ENCODE measurements around the gene WDFY4. TPM values are rescaled to one million over a fixed set of nuclear protein-coding genes. Genes with fewer than 3 reads are reported as not detected.

WDFY4 gene
- total RNA-seq, 4 donors from 2014 or later: 5.0 to 16.5 (median 8.8) TPM

DNA sequence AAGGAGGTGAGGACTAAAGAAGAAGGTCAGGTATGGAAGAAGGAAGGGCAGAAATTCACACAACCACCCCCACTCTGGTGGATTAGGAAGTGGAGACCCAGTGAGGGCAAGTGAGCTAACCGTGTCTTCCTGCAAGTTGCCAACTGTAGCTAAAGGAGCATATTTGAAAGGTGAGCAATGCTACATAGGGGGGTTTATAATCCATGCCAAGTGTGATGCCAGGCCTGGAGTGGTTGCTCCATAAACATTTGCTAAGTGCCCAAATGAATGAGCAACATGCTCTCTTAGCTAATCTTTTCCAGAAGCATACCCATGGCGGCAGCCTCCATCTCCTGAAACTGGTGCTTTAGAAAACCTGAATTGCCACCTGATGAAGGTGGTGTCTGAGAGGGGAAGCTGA, 133.4 kb downstream of the WDFY4 start:
- whole genome bisulfite sequencing, 2 donors: 94 to 97% methylated on average over 2 of the region's 2 CpGs
- Histone ChIP-seq H3K36me3 (no peaks in the 10 kb centered on the region), H3K9me3 (no peaks in the 10 kb centered on the region), H3K27me3 (no peaks in the 10 kb centered on the region), H3K4me1 (no peaks in the 10 kb centered on the region), H3K27ac (no peak overlapping the region), H3K4me3 (no peak overlapping the region)
- TF ChIP-seq POLR2A (IDR thresholded peaks at IDR 0.05) (no peak), EP300 (IDR thresholded peaks at IDR 0.05) (no peak)
- TF ChIP-seq, protein P1, sequence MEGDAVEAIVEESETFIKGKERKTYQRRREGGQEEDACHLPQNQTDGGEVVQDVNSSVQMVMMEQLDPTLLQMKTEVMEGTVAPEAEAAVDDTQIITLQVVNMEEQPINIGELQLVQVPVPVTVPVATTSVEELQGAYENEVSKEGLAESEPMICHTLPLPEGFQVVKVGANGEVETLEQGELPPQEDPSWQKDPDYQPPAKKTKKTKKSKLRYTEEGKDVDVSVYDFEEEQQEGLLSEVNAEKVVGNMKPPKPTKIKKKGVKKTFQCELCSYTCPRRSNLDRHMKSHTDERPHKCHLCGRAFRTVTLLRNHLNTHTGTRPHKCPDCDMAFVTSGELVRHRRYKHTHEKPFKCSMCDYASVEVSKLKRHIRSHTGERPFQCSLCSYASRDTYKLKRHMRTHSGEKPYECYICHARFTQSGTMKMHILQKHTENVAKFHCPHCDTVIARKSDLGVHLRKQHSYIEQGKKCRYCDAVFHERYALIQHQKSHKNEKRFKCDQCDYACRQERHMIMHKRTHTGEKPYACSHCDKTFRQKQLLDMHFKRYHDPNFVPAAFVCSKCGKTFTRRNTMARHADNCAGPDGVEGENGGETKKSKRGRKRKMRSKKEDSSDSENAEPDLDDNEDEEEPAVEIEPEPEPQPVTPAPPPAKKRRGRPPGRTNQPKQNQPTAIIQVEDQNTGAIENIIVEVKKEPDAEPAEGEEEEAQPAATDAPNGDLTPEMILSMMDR (IDR thresholded peaks at IDR 0.05): no peak
- no peak for DNase-seq (ENCODE audit: low spot score in 2 of 2)

DNA sequence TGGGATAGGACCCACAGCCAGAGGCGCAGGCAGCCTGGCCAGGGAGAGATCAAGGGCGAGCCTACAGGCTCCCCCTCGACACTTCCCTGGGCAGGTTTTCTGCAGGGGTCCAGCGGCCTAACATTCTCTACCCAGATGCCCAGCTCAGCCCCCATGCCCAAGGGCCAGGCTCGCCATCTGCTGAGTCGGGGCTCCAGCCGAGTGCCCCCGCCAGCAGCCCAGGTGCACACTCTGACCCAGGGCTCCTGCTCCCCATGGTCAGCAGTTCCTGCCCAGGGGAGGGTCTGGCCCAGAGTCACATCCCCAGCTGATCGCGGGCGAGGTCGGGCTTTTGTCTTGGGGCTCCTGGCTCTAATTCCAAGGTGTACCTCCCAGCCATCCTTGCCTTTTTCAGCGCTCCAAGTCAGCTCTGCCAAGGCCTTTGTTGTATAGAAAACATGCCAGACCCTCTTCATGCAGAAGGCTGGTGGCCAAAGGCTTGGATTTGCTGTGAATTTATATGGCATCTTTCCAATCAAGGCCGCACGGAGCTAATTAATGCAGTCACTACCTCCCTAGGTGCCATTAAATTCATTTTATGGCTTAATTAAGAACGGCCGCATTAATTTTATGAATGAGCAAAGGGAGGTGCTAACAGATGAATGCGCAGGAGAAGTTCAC, 134.3 kb downstream of the WDFY4 start:
- Histone ChIP-seq H3K27ac (no peak overlapping the region), H3K4me3 (no peak overlapping the region), H3K9me3 (no peaks in the 10 kb centered on the region), H3K36me3 (no peaks in the 10 kb centered on the region), H3K27me3 (no peaks in the 10 kb centered on the region), H3K4me1 (no peaks in the 10 kb centered on the region)
- TF ChIP-seq EP300 (IDR thresholded peaks at IDR 0.05) (no peak), POLR2A (IDR thresholded peaks at IDR 0.05) (no peak)
- TF ChIP-seq, protein P1 (IDR thresholded peaks at IDR 0.05): no peak
- 89 to 90% methylated on average over 18 of the region's 18 CpGs for WGBS, 2 donors
- no peak for DNase-seq (ENCODE audit: low spot score in 2 of 2)

DNA sequence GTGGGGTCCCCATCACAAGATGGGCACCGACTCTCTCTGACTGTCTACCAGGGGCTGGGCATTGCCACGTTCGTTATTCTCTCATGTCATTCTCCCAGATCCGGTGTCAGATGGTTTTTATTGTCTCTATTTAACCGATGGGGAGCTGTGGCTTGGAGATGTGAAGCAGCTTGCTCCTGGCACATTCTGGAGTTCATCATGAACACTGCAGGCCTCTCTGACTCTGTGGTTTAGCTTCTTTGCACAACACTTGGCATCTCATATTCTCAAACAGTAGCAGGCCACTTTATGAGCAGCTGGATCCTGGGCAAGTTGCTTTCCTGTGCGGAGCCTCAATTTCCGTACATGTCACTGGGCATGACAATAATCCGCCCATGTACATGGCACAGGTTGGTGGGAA, 135.1 kb downstream of the WDFY4 start:
- WGBS, 2 donors: 87 to 94% methylated on average over 8 of the region's 8 CpGs
- no peaks in the 10 kb centered on the region for H3K4me1 ChIP-seq
- no peak overlapping the region for H3K27ac ChIP-seq
- no peak overlapping the region for H3K4me3 ChIP-seq
- no peaks in the 10 kb centered on the region for H3K36me3 ChIP-seq
- TF ChIP-seq POLR2A (IDR thresholded peaks at IDR 0.05) (no peak), EP300 (IDR thresholded peaks at IDR 0.05) (no peak)
- TF ChIP-seq, protein P1 (IDR thresholded peaks at IDR 0.05): no peak
- H3K27me3 ChIP-seq: no peaks in the 10 kb centered on the region
- no peaks in the 10 kb centered on the region for H3K9me3 ChIP-seq
- no peak for DNase-seq (ENCODE audit: low spot score in 2 of 2)

DNA sequence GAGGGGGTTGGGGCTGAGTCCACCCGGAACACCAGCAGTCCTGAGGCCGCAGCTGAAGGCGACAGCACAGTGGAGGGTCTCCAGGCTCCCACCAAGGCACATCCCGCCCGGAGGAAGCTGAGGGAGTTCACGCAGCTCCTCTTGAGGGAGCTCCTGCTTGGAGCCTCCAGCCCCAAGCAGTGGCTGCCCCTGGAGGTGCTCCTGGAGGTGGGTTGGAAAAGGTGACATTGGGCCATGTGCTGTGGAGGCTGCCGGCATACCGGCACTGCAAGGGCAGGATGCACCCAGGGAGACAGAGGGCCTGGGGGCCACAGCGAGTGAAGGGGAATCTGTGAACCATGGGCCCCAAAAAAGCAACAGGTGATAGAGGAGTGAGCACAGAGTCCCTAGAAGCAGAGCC, 135.6 kb downstream of the WDFY4 start:
- no peaks in the 10 kb centered on the region for H3K4me1 ChIP-seq
- H3K36me3 ChIP-seq: no peaks in the 10 kb centered on the region
- DNase-seq (ENCODE audit: low spot score in 2 of 2): no peak
- H3K4me3 ChIP-seq: no peak overlapping the region
- TF ChIP-seq, protein P1 (IDR thresholded peaks at IDR 0.05): no peak
- TF ChIP-seq POLR2A (IDR thresholded peaks at IDR 0.05): no peak
- no peaks in the 10 kb centered on the region for H3K9me3 ChIP-seq
- WGBS, 2 donors: 97% methylated on average over 8 to 9 of the region's 9 CpGs
- no peaks in the 10 kb centered on the region for H3K27me3 ChIP-seq
- H3K27ac ChIP-seq: no peak overlapping the region

DNA sequence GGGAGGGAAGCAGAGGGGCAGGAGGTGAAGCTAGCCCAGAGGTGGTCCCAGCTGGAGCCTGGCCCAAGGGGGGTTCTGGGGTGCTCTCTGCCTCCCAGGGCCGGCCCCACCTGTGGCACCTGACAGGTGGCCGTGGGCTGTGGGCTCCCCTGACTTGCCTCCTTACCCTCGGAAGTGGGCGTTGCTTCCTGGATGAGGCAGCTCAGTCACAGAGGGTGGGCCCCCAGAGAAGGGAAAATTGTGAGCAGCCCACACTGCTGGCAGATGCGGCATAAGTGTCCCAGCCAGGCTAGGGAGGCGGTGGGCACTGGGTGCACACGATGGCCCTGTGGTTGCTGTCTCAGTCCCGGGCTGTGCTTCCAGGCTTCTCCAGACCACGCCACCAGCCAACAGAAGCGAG, 136.0 kb downstream of the WDFY4 start:
- H3K36me3 ChIP-seq: no peaks in the 10 kb centered on the region
- H3K27ac ChIP-seq: no peak overlapping the region
- TF ChIP-seq POLR2A (IDR thresholded peaks at IDR 0.05) (no peak), EP300 (IDR thresholded peaks at IDR 0.05) (no peak)
- TF ChIP-seq, protein P1 (IDR thresholded peaks at IDR 0.05): no peak
- H3K9me3 ChIP-seq: no peaks in the 10 kb centered on the region
- 75 to 84% methylated on average over 8 to 10 of the region's 10 CpGs for WGBS, 2 donors
- H3K4me1 ChIP-seq: no peaks in the 10 kb centered on the region
- DNase-seq (ENCODE audit: low spot score in 2 of 2): no peak
- no peak overlapping the region for H3K4me3 ChIP-seq
- H3K27me3 ChIP-seq: no peaks in the 10 kb centered on the region
